Neural cell (in vitro differentiated cells): ENCODE measurements around the gene FGF1.

ENCODE experiments used
- CTCF ChIP-seq: fragments of 450-650 bp; IDR thresholded peaks from 2 replicates; pipeline ENCODE4 v1.5.1; 2014; ENCODE audit warnings: antibody characterized with exemption, mild to moderate bottlenecking, moderate library complexity; ENCODE audit not compliant: poor library complexity, severe bottlenecking
- EP300 ChIP-seq: fragments of 450-650 bp; conservative IDR thresholded peaks from 2 replicates; pipeline ENCODE4 v1.6.1; 2014; ENCODE audit warnings: antibody characterized with exemption, mild to moderate bottlenecking, moderate library complexity; ENCODE audit not compliant: poor library complexity, severe bottlenecking
- EZH2 ChIP-seq: fragments of 200-600, 300-800 bp; shearing (Covaris generic), sonication (generic); IDR thresholded peaks from 2 replicates; pipeline ENCODE4 v1.6.1; 2014; ENCODE audit warnings: antibody characterized with exemption, low read length, borderline replicate concordance, mild to moderate bottlenecking; ENCODE audit not compliant: insufficient read depth, poor library complexity, severe bottlenecking
- MXI1 ChIP-seq: fragments of 450-650 bp; conservative IDR thresholded peaks from 2 replicates; pipeline ENCODE4 v1.6.1; 2014; ENCODE audit warnings: antibody characterized with exemption, mild to moderate bottlenecking; ENCODE audit not compliant: poor library complexity, severe bottlenecking
- POLR2AphosphoS5 ChIP-seq: IDR thresholded peaks from 2 replicates; pipeline ENCODE4 v1.6.1; 2012
- RAD21 ChIP-seq: fragments of 450-650 bp; conservative IDR thresholded peaks from 2 replicates; pipeline ENCODE4 v1.6.1; 2014; ENCODE audit warnings: antibody characterized with exemption, mild to moderate bottlenecking, moderate library complexity
- REST ChIP-seq: IDR thresholded peaks from 2 replicates; pipeline ENCODE4 v1.6.1; 2012; ENCODE audit warnings: borderline replicate concordance
- SMC3 ChIP-seq: fragments of 450-650 bp; conservative IDR thresholded peaks from 2 replicates; pipeline ENCODE4 v1.6.1; 2014; ENCODE audit warnings: antibody characterized with exemption, mild to moderate bottlenecking, moderate library complexity; ENCODE audit not compliant: poor library complexity
- TAF1 ChIP-seq: IDR thresholded peaks from 2 replicates; pipeline ENCODE4 v1.6.1; 2012; ENCODE audit warnings: low read depth

- no peak for TF ChIP-seq CTCF
- TF ChIP-seq EP300, result no peak
- TF ChIP-seq POLR2AphosphoS5, result no peak
- no peak for TF ChIP-seq EZH2
- TF ChIP-seq REST, result no peak
- no peak for TF ChIP-seq RAD21
- TF ChIP-seq TAF1, result no peak
- no peak for TF ChIP-seq SMC3
- no peak for TF ChIP-seq MXI1
Measured at GRCh38 chr5:142720641-142721271, 34.9 kb upstream of the FGF1 start.
